Measurements from ENCODE around the gene FN1.

DNA sequence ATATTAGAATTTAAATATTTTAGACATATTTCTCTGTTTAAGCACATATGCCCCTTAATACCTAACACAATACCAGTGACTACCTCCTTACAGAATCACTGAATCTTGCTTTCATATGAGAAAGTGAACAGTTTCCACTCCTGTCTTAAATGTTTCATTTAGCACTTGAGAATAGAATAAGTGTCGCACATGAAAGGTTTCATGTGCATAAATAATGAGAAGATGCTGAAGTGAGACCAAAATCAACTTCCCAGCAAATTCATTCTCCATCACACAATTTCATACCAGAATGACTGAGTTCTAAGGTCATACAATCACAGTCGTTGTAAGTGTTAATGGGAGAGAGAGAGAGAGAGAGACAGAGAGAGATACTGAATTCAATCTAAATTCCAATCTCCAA, 72.8 kb downstream of the FN1 start:
- TF ChIP-seq, protein P1, sequence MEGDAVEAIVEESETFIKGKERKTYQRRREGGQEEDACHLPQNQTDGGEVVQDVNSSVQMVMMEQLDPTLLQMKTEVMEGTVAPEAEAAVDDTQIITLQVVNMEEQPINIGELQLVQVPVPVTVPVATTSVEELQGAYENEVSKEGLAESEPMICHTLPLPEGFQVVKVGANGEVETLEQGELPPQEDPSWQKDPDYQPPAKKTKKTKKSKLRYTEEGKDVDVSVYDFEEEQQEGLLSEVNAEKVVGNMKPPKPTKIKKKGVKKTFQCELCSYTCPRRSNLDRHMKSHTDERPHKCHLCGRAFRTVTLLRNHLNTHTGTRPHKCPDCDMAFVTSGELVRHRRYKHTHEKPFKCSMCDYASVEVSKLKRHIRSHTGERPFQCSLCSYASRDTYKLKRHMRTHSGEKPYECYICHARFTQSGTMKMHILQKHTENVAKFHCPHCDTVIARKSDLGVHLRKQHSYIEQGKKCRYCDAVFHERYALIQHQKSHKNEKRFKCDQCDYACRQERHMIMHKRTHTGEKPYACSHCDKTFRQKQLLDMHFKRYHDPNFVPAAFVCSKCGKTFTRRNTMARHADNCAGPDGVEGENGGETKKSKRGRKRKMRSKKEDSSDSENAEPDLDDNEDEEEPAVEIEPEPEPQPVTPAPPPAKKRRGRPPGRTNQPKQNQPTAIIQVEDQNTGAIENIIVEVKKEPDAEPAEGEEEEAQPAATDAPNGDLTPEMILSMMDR (conservative IDR thresholded peaks at IDR 0.05; ENCODE audit: low read depth, low read length), result no peak
- no peak for TF ChIP-seq EZH2 (IDR thresholded peaks at IDR 0.05; ENCODE audit: borderline replicate concordance, low read depth, low read length, poor library complexity, severe bottlenecking)
